ENCODE measurements around the gene ANXA1. TPM values are rescaled to one million over a fixed set of nuclear protein-coding genes. Genes with fewer than 3 reads are reported as not detected.

ANXA1 gene
- total and polyA plus RNA-seq, 2 experiments from 2014 or later = 1,002 to 1,010 TPM

GRCh38 chr9:73135394-73135793, 16.3 kb upstream of the ANXA1 start:
- Histone ChIP-seq H3K27me3 (replicated peaks; ENCODE audit: insufficient read depth) (no peaks in the 10 kb centered on the region), H3K4me1 (ENCODE audit: insufficient read depth) (peaks cover 49% of the 10 kb centered on the region), H3K27ac (peak overlapping the region; percentile 65), H3K36me3 (ENCODE audit: low read depth) (no peaks in the 10 kb centered on the region), H3K9me2 (ENCODE audit: insufficient read depth) (no peaks in the 10 kb centered on the region), H2AFZ (peak overlapping the region; percentile 30; the same call in 1 of the 2 replicates), H4K20me1 (ENCODE audit: insufficient read depth) (no peaks in the 10 kb centered on the region), H3K4me3 (no peak overlapping the region), H3K9me3 (ENCODE audit: low read depth) (no peaks in the 10 kb centered on the region), H3K79me2 (ENCODE audit: insufficient read depth) (no peaks in the 10 kb centered on the region), H3F3A (ENCODE audit: insufficient read depth) (peaks cover 34% of the 10 kb centered on the region), H3K4me2 (ENCODE audit: unreplicated experiment) (peak overlapping the region; percentile 39), H3K9ac (peak overlapping the region; percentile 18)
- peak; percentile 42 for DNase-seq
- in situ Hi-C loops (cut with MboI) = no loop called here
- no peak for TF ChIP-seq EZH2phosphoT487 (IDR thresholded peaks at IDR 0.05; ENCODE audit: insufficient read depth, low read depth)
- TF ChIP-seq EZH2 (IDR thresholded peaks at IDR 0.05; ENCODE audit: insufficient read depth, poor library complexity, severe bottlenecking) = no peak

GRCh38 chr9:73137286-73137899, 14.3 kb upstream of the ANXA1 start:
- Histone ChIP-seq H3K4me3 (no peak overlapping the region), H3K79me2 (ENCODE audit: insufficient read depth) (no peaks in the 10 kb centered on the region), H3K9me2 (ENCODE audit: insufficient read depth) (no peaks in the 10 kb centered on the region), H3F3A (ENCODE audit: insufficient read depth) (peaks cover 16% of the 10 kb centered on the region), H3K36me3 (ENCODE audit: low read depth) (no peaks in the 10 kb centered on the region), H3K4me2 (ENCODE audit: unreplicated experiment) (peak overlapping the region; percentile 36), H4K20me1 (ENCODE audit: insufficient read depth) (no peaks in the 10 kb centered on the region), H3K9ac (no peak overlapping the region), H2AFZ (0 out of 2 replicates have a peak overlapping the region, but pooled peaks have one; percentile 8), H3K27me3 (replicated peaks; ENCODE audit: insufficient read depth) (no peaks in the 10 kb centered on the region), H3K4me1 (ENCODE audit: insufficient read depth) (peaks cover 50% of the 10 kb centered on the region), H3K9me3 (ENCODE audit: low read depth) (no peaks in the 10 kb centered on the region), H3K27ac (no peak overlapping the region)
- DNase-seq = peak; percentile 45
- TF ChIP-seq EZH2 (IDR thresholded peaks at IDR 0.05; ENCODE audit: insufficient read depth, poor library complexity, severe bottlenecking) (no peak), EZH2phosphoT487 (IDR thresholded peaks at IDR 0.05; ENCODE audit: insufficient read depth, low read depth) (no peak)
- in situ Hi-C loops (cut with MboI) = no loop called here
- WGBS, 2 experiments (ENCODE audit: low coverage in 1 of 2, low lambda C conversion rate in 2 of 2, missing lambda C conversion rate in 2 of 2) = 24 to 28% methylated on average over 4 of the region's 4 CpGs

- no peak overlapping the region for H3K27ac ChIP-seq
- peak overlapping the region; percentile 36 for H3K4me2 ChIP-seq (ENCODE audit: unreplicated experiment)
- H3K4me1 ChIP-seq (ENCODE audit: insufficient read depth) = peaks cover 47% of the 10 kb centered on the region
- no peaks in the 10 kb centered on the region for H3K9me2 ChIP-seq (ENCODE audit: insufficient read depth)
- no peak overlapping the region for H2AFZ ChIP-seq
- no peaks in the 10 kb centered on the region for H3K36me3 ChIP-seq (ENCODE audit: low read depth)
- DNase-seq = peak; percentile 29
- H3K4me3 ChIP-seq = no peak overlapping the region
- H3K79me2 ChIP-seq (ENCODE audit: insufficient read depth) = no peaks in the 10 kb centered on the region
- WGBS, 2 experiments (ENCODE audit: low coverage in 1 of 2, low lambda C conversion rate in 2 of 2, missing lambda C conversion rate in 2 of 2) = 46 to 48% methylated on average over 2 of the region's 2 CpGs
- in situ Hi-C loops (cut with MboI) = no loop called here
- TF ChIP-seq EZH2 (IDR thresholded peaks at IDR 0.05; ENCODE audit: insufficient read depth, poor library complexity, severe bottlenecking) = no peak
- no peak for TF ChIP-seq EZH2phosphoT487 (IDR thresholded peaks at IDR 0.05; ENCODE audit: insufficient read depth, low read depth)
- H3K9me3 ChIP-seq (ENCODE audit: low read depth) = no peaks in the 10 kb centered on the region
- H3K9ac ChIP-seq = no peak overlapping the region
- no peaks in the 10 kb centered on the region for H4K20me1 ChIP-seq (ENCODE audit: insufficient read depth)
- no peaks in the 10 kb centered on the region for H3K27me3 ChIP-seq (replicated peaks; ENCODE audit: insufficient read depth)
- H3F3A ChIP-seq (ENCODE audit: insufficient read depth) = peaks cover 12% of the 10 kb centered on the region
These were observed 13.8 kb upstream of the ANXA1 start for GRCh38 chr9:73137914-73138313.

- Histone ChIP-seq H3F3A (ENCODE audit: insufficient read depth) (peaks cover 17% of the 10 kb centered on the region), H3K4me1 (ENCODE audit: insufficient read depth) (peaks cover 51% of the 10 kb centered on the region), H3K9me3 (ENCODE audit: low read depth) (no peaks in the 10 kb centered on the region), H3K9me2 (ENCODE audit: insufficient read depth) (no peaks in the 10 kb centered on the region), H3K27ac (no peak overlapping the region), H3K4me3 (no peak overlapping the region), H3K79me2 (ENCODE audit: insufficient read depth) (no peaks in the 10 kb centered on the region), H3K36me3 (ENCODE audit: low read depth) (no peaks in the 10 kb centered on the region), H3K4me2 (ENCODE audit: unreplicated experiment) (no peak overlapping the region), H4K20me1 (ENCODE audit: insufficient read depth) (no peaks in the 10 kb centered on the region), H3K27me3 (replicated peaks; ENCODE audit: insufficient read depth) (no peaks in the 10 kb centered on the region), H3K9ac (no peak overlapping the region), H2AFZ (no peak overlapping the region)
- 87 to 94% methylated on average over 2 of the region's 2 CpGs for WGBS, 2 experiments (ENCODE audit: low coverage in 1 of 2, low lambda C conversion rate in 2 of 2, missing lambda C conversion rate in 2 of 2)
- in situ Hi-C loops (cut with MboI) = no loop called here
- TF ChIP-seq EZH2 (IDR thresholded peaks at IDR 0.05; ENCODE audit: insufficient read depth, poor library complexity, severe bottlenecking) (no peak), EZH2phosphoT487 (IDR thresholded peaks at IDR 0.05; ENCODE audit: insufficient read depth, low read depth) (no peak)
- no peak for DNase-seq
These were observed 13.1 kb upstream of the ANXA1 start for GRCh38 chr9:73138516-73138915.
